ENCODE measurements around the gene BICD1.
"Not testable (repeated sequence)": the region's sequence is repeated elsewhere in the genome, so short reads cannot be mapped to it uniquely, and the experiment has no call there.

BICD1 gene

DNA sequence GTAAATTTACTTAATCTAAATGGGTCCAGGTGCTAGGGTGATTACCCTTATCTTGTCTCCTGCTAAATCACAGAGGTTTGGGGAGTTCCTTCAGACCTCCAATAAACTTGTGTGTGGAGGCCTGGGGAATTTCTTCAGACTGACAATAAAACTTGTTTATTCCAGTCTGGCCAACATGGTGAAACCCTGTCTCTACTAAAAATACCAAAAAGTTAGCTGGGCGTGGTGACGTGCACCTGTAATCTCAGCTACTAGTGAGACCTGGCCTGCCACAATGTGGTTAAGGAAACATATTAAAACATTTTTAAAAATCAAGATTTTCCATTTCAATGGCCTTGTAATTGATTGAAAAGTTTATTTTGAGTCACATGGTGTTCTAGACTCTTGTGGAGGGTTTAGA, 165.8 kb downstream of the BICD1 start:
- H3K4me1 ChIP-seq, result no peaks in the 10 kb centered on the region

GRCh38 chr12:32273063-32273522, 166.4 kb downstream of the BICD1 start:
- H3K9me3 ChIP-seq, result no peaks in the 10 kb centered on the region
- no peak overlapping the region for H3K27ac ChIP-seq
- no peaks in the 10 kb centered on the region for H3K36me3 ChIP-seq
- no peak for DNase-seq
- H3K4me1 ChIP-seq, result no peaks in the 10 kb centered on the region
- no peaks in the 10 kb centered on the region for H3K27me3 ChIP-seq
- intact Hi-C loops (cut with DNase I; ENCODE audit: low total_unique reads), result no loop called here
- TF ChIP-seq, protein P1, sequence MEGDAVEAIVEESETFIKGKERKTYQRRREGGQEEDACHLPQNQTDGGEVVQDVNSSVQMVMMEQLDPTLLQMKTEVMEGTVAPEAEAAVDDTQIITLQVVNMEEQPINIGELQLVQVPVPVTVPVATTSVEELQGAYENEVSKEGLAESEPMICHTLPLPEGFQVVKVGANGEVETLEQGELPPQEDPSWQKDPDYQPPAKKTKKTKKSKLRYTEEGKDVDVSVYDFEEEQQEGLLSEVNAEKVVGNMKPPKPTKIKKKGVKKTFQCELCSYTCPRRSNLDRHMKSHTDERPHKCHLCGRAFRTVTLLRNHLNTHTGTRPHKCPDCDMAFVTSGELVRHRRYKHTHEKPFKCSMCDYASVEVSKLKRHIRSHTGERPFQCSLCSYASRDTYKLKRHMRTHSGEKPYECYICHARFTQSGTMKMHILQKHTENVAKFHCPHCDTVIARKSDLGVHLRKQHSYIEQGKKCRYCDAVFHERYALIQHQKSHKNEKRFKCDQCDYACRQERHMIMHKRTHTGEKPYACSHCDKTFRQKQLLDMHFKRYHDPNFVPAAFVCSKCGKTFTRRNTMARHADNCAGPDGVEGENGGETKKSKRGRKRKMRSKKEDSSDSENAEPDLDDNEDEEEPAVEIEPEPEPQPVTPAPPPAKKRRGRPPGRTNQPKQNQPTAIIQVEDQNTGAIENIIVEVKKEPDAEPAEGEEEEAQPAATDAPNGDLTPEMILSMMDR (IDR thresholded peaks at IDR 0.05), result no peak
- no peak overlapping the region for H3K4me3 ChIP-seq

More for the DNA sequence above, 165.8 kb downstream of the BICD1 start:
- no peak for DNase-seq
- intact Hi-C loops (cut with DNase I; ENCODE audit: low total_unique reads), result no loop called here
- TF ChIP-seq, protein P1 (IDR thresholded peaks at IDR 0.05), result no peak
- H3K27me3 ChIP-seq, result no peaks in the 10 kb centered on the region
- H3K9me3 ChIP-seq, result no peaks in the 10 kb centered on the region
- H3K36me3 ChIP-seq, result no peaks in the 10 kb centered on the region
- H3K4me3 ChIP-seq, result no peak overlapping the region
- no peak overlapping the region for H3K27ac ChIP-seq

GRCh38 chr12:32273712-32274111, 167.1 kb downstream of the BICD1 start:
- Histone ChIP-seq H3K27ac (no peak overlapping the region), H3K4me1 (no peaks in the 10 kb centered on the region), H3K9me3 (no peaks in the 10 kb centered on the region), H3K4me3 (no peak overlapping the region), H3K27me3 (no peaks in the 10 kb centered on the region), H3K36me3 (no peaks in the 10 kb centered on the region)
- TF ChIP-seq, protein P1 (IDR thresholded peaks at IDR 0.05), result no peak
- intact Hi-C loops (cut with DNase I; ENCODE audit: low total_unique reads), result no loop called here
- no peak for DNase-seq

DNA sequence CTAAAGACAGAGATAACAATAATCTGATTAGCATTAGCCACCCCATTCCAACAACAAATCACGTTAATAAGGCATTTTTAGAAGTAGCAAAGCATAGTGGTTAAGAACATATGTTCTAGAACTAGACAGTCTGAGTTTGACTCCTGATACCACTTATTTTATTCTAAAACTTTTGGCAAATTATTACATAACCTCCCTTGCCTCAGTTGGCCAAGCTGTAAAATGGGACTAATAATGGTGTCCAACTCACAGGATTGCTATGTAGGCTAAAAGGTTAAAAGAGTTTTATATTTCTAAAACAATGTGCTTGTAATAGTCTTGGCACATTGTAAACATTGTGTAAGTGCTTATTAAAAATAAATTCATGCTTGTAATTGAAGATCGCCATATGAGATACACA, 168.0 kb downstream of the BICD1 start:
- H3K36me3 ChIP-seq, result no peaks in the 10 kb centered on the region
- no peaks in the 10 kb centered on the region for H3K9me3 ChIP-seq
- no peaks in the 10 kb centered on the region for H3K4me1 ChIP-seq
- H3K27ac ChIP-seq, result no peak overlapping the region
- TF ChIP-seq, protein P1 (IDR thresholded peaks at IDR 0.05), result no peak
- intact Hi-C loops (cut with DNase I; ENCODE audit: low total_unique reads), result no loop called here
- no peak overlapping the region for H3K4me3 ChIP-seq
- no peaks in the 10 kb centered on the region for H3K27me3 ChIP-seq
- DNase-seq, result no peak

GRCh38 chr12:32275520-32275919, 168.9 kb downstream of the BICD1 start:
- not testable (repeated sequence) for H3K27ac ChIP-seq, H3K27me3 ChIP-seq

GRCh38 chr12:32277774-32278173, 171.1 kb downstream of the BICD1 start:
- no peaks in the 10 kb centered on the region for H3K27me3 ChIP-seq
- intact Hi-C loops (cut with DNase I; ENCODE audit: low total_unique reads), result no loop called here
- H3K4me3 ChIP-seq, result no peak overlapping the region
- no peak overlapping the region for H3K27ac ChIP-seq
- no peaks in the 10 kb centered on the region for H3K9me3 ChIP-seq
- no peak for DNase-seq
- H3K4me1 ChIP-seq, result no peaks in the 10 kb centered on the region
- TF ChIP-seq, protein P1 (IDR thresholded peaks at IDR 0.05), result no peak
- H3K36me3 ChIP-seq, result no peaks in the 10 kb centered on the region

More at GRCh38 chr12:32275520-32275919, 168.9 kb downstream of the BICD1 start:
- H3K4me3 ChIP-seq; H3K9me3 ChIP-seq; H3K36me3 ChIP-seq; H3K4me1 ChIP-seq; intact Hi-C loops (cut with DNase I; ENCODE audit: low total_unique reads); DNase-seq: not testable (repeated sequence)

All from tibial artery (tissue), 4 donors.